T47D (cell line): Measurements from ENCODE around the gene TAGLN.

ENCODE experiments used
- DNase-seq, 2 experiments: peaks; one replicate each; pipeline versions ENCODE4 v3.0.0 to v3.0.0-alpha.2; 2011 to 2012; ENCODE audit warnings: low read depth in 1 of 2, low spot score in 1 of 2
- JUND ChIP-seq: IDR thresholded peaks from 2 replicates; pipeline ENCODE4 v1.6.1; 2012; ENCODE audit warnings: low read depth
- in situ Hi-C: cut with HindIII; loops from 2 replicates; pipeline ENCODE4 v1.10.0; 2016; ENCODE audit warnings: low sequenced_read_pairs, low pct_unique_long_range_greater_than_20kb

Gene TAGLN

GRCh38 chr11:117199053-117199915 lies at the start of gene TAGLN:
Gene TAGLN (plus strand): TSS chr11:117199370. CDS start chr11:117203014, 3,644 bp downstream.
- TF ChIP-seq JUND: no peak
- no peak for DNase-seq
- in situ Hi-C loops: no loop called here

GRCh38 chr11:117152066-117152465 lies 47.1 kb upstream of the TAGLN start:
- TF ChIP-seq JUND: no peak
- in situ Hi-C loops: no loop called here
- no peak for DNase-seq

- in situ Hi-C loops: no loop called here
- TF ChIP-seq JUND: no peak
- DNase-seq: no peak
These were observed 44.7 kb upstream of the TAGLN start for GRCh38 chr11:117154468-117154867.

- TF ChIP-seq JUND: no peak
- in situ Hi-C loops: no loop called here
- DNase-seq: no peak
These were observed 41.7 kb upstream of the TAGLN start for GRCh38 chr11:117157507-117157906.

DNA sequence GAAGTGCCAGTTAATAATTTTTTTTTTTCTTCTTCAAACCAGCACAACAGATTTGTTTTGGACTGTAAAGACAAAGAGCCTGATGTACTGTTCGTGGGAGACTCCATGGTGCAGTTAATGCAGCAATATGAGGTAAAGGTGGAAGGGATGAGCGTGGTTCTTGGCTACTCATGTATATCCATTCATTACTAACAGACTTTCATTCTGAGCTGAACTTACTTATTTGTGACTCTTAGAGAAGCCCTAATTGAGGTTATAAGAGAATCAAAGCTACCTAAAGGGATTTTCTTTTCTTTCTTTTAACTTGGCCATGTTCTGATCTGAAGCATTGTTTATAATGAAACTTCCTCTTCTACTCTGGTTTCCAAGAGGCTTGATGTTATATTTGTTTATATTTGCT lies 39.3 kb upstream of the TAGLN start:
- in situ Hi-C loops: no loop called here
- no peak for DNase-seq
- no peak for TF ChIP-seq JUND

DNA sequence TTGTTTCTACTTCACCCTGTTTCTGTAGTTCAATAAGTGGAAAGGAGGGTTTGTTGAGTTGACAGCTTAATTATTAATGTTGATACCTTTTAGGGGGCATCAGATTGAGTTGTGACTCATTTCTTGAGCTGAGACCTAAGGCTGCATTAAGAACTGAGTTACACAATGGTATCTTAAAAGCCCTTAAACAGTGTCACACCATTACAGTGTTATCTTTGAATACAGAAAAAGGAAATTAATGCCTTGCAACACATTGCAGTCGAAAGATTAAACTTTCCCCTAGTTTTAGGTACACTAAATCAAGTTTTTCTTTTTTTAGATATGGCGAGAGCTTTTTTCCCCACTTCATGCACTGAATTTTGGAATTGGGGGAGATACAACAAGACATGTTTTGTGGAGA lies 38.3 kb upstream of the TAGLN start:
- in situ Hi-C loops: no loop called here
- no peak for TF ChIP-seq JUND
- no peak for DNase-seq

GRCh38 chr11:117166491-117166890 lies 32.7 kb upstream of the TAGLN start:
- no peak for TF ChIP-seq JUND
- no peak for DNase-seq
- in situ Hi-C loops: no loop called here

DNA sequence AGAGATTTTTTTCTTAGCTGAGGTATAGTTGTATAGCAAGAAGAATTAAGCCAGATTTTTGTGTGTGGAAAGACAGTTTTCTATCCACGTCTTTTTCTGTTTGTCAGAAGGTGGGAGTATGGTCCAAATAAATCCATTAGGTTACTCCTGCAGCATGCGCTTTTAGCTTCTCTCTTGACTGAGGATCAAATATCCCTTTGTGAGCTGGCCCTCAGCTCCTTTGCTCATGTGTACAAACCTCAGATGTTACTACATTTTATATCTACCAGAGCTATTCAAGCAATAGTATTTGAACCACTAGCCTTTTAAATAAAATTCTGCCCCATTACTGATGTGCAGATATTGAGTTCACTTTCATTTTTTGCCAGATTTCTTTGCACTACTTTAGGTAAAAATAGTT lies 29.4 kb upstream of the TAGLN start:
- in situ Hi-C loops: no loop called here
- no peak for DNase-seq
- no peak for TF ChIP-seq JUND

DNA sequence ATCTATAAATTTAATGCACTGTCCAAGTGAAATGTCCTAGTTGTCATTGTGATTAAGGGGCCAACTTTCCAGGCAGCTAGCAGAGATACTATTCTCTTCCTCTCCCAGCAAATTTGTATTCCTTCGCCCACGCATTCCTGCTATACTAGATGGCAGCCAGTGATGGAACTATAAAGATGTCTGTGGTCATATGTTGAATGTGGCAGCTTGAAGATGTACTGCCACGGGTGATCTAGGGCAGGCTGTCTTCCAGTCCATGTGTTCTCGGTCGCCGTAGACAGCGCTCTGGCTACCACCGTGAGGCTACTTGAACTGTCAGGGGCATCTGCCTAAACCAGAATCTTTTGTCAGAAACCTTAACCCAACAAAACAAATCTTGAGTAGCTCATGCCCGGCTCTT lies 29.0 kb upstream of the TAGLN start:
- TF ChIP-seq JUND: no peak
- in situ Hi-C loops: no loop called here
- no peak for DNase-seq

DNA sequence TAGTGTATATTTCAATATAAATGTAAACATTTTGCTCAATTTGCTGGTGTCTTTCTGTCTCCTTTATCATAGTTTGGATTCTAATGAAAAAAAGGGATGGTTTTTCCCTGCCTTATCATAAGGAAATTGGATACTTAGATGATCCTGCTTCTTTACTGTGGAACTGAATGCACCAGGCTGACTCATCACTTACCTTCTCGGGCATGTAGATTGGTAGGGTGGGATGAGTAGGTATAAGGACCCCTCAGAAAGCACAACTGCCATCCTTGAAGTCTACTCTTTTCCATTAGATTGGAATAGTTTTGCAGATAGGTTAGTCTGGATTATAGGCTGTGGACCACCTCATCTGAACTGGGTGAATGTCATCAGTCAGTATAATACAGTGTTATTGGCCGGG lies 28.2 kb upstream of the TAGLN start:
- no peak for TF ChIP-seq JUND
- DNase-seq: no peak
- in situ Hi-C loops: no loop called here

GRCh38 chr11:117171404-117172061 lies 27.6 kb upstream of the TAGLN start:
- in situ Hi-C loops: no loop called here
- DNase-seq: no peak
- TF ChIP-seq JUND: no peak

DNA sequence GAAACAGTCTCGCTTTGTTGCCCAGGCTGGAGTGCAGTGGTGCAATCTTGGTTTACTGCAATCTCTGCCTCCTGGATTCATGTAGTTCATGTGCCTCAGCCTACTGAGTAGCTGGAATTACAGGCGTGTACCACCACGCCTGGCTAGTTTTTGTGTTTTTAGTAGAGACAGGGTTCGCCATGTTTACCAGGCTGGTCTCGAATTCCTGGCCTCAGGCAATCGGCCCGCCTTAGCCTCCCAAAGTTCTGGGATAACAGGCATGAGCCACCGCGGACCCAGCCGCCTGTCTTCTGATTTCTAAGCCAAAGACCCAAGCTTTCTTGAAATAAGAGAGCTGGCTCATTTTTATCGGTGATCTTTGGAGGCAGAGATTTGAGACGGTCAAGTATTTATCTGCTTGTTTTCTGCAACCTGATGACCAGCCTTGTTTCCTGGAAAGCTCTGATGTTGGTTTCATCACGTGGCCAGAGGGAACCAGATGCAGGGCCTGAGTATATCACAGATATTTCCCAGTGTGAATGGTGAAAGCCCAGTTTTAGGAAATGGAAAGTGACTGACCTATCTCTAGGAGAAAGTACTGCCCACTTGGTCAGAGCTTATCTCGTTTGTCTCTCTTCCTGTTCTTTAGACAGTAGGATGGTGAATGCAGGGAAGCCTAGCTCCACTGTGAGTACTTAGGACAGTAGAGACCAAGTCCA lies 26.3 kb upstream of the TAGLN start:
- in situ Hi-C loops: no loop called here
- no peak for DNase-seq
- TF ChIP-seq JUND: no peak

- TF ChIP-seq JUND: no peak
- in situ Hi-C loops: no loop called here
- no peak for DNase-seq
These were observed 24.1 kb upstream of the TAGLN start for GRCh38 chr11:117175104-117175503.
